Measurements from ENCODE around the gene TEAD4. TPM values are rescaled to one million over a fixed set of nuclear protein-coding genes. Genes with fewer than 3 reads are reported as not detected.
"Not testable (repeated sequence)": the region's sequence is repeated elsewhere in the genome, so short reads cannot be mapped to it uniquely, and the experiment has no call there.

TEAD4 gene
- total and polyA plus RNA-seq, 9 donors: 3.6 to 19.9 (median 6.7) TPM

DNA sequence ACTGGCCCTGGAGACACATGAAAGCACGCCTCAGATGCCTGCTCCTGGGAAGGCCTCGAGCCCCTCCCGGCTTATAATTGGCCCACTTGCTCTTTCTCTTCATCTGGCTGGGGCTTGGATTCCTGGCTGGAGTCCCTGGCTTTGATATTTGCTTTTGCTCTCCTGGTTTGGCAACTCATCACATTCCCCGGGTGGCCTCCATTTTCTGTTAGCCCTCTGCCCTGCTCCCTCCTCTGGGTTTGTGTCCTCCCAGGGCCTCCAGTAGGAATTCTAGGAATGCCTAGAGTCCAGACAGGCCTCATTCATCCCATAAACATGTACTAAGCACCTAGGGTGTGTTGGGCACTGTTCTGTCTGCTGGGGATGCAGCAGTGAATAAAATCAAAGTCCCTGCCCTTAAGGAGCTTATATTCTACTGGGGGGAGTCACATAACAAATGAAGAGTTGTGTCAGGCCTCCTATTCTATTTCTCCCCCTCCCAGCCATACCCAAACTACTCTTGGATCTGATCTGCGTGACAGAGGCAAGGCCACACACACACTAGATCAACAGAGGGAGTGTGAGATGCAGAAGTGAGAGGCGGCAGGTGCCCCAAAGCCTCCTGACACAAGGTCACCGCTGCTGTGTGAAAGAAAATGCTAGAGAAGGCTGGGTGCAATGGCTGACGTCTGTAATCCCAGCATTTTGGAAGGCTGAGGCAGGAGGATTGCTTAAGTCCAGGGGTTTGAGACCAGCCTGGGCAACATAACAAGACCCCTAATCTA, 96.7 kb downstream of the TEAD4 start:
- DNase-seq: peak in 2 of 5 donors; percentile 60 to 66
- no peaks in the 10 kb centered on the region for H3K36me3 ChIP-seq
- intact Hi-C loops (cut with DNase I): no loop called here
- peak overlapping the region in 1 of 2 donors; percentile 27 for H3K27ac ChIP-seq
- TF ChIP-seq CTCF (IDR thresholded peaks at IDR 0.05) (no peak), EP300 (IDR thresholded peaks at IDR 0.05) (no peak), POLR2A (IDR thresholded peaks at IDR 0.05) (no peak)
- no peaks in the 10 kb centered on the region for H3K9me3 ChIP-seq
- peaks cover 6% of the 10 kb centered on the region for H3K4me1 ChIP-seq (ENCODE audit: insufficient read depth)
- H3K4me3 ChIP-seq: no peak overlapping the region
- H3K27me3 ChIP-seq: no peaks in the 10 kb centered on the region
- WGBS, 3 donors: 54 to 61% (median 59%) methylated on average over 8 of the region's 8 CpGs

DNA sequence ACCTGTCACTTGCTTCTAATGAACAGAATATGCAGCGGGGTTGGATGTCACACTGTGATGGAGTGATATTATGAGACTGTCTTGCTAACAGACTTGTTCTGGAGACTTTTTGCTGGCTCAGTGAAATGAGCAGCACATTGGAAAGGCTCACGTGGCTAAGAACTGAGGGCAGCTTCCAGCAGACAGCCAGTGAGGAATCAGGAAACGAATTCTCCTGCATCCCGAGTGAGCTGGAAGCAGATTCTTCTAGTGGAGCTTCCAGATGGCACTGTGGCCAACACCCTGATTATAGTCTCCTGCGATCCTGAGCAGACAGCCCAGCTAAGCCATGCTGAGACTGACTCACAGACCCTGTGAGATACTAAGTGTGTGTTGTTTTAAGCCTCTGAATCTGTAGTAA, 101.9 kb downstream of the TEAD4 start:
- intact Hi-C loops (cut with DNase I): no loop called here
- H3K27me3 ChIP-seq: no peaks in the 10 kb centered on the region
- no peaks in the 10 kb centered on the region for H3K9me3 ChIP-seq
- H3K4me1 ChIP-seq (ENCODE audit: insufficient read depth): no peaks in the 10 kb centered on the region
- H3K36me3 ChIP-seq: no peaks in the 10 kb centered on the region
- WGBS, 3 donors: 30 to 38% (median 31%) methylated on average over 5 of the region's 5 CpGs
- TF ChIP-seq CTCF (IDR thresholded peaks at IDR 0.05) (no peak), EP300 (IDR thresholded peaks at IDR 0.05) (no peak), POLR2A (IDR thresholded peaks at IDR 0.05) (no peak)
- H3K27ac ChIP-seq: no peak overlapping the region
- DNase-seq: no peak
- no peak overlapping the region for H3K4me3 ChIP-seq

GRCh38 chr12:3061501-3062215, 102.5 kb downstream of the TEAD4 start:
- 75 to 83% (median 79%) methylated on average over 3 of the region's 3 CpGs for WGBS, 3 donors
- H3K4me1 ChIP-seq (ENCODE audit: insufficient read depth): no peaks in the 10 kb centered on the region
- intact Hi-C loops (cut with DNase I): no loop called here

GRCh38 chr12:3065300-3065699, 106.1 kb downstream of the TEAD4 start:
- no peak for TF ChIP-seq EP300 (IDR thresholded peaks at IDR 0.05)
- TF ChIP-seq POLR2A (IDR thresholded peaks at IDR 0.05): no peak
- no peak for TF ChIP-seq CTCF (IDR thresholded peaks at IDR 0.05)
- H3K4me1 ChIP-seq (ENCODE audit: insufficient read depth): peaks cover 8% of the 10 kb centered on the region
- intact Hi-C loops (cut with DNase I): no loop called here
- 83 to 91% (median 91%) methylated on average over 2 of the region's 2 CpGs for WGBS, 3 donors
- no peaks in the 10 kb centered on the region for H3K27me3 ChIP-seq
- no peaks in the 10 kb centered on the region for H3K9me3 ChIP-seq
- H3K27ac ChIP-seq: no peak overlapping the region
- no peak for DNase-seq
- no peak overlapping the region for H3K4me3 ChIP-seq
- H3K36me3 ChIP-seq: no peaks in the 10 kb centered on the region

More at GRCh38 chr12:3061501-3062215, 102.5 kb downstream of the TEAD4 start:
- Histone ChIP-seq H3K36me3 (no peaks in the 10 kb centered on the region), H3K27ac (no peak overlapping the region), H3K27me3 (no peaks in the 10 kb centered on the region), H3K4me3 (no peak overlapping the region), H3K9me3 (no peaks in the 10 kb centered on the region)
- no peak for TF ChIP-seq POLR2A (IDR thresholded peaks at IDR 0.05)
- no peak for TF ChIP-seq EP300 (IDR thresholded peaks at IDR 0.05)
- no peak for TF ChIP-seq CTCF (IDR thresholded peaks at IDR 0.05)
- no peak for DNase-seq

- H3K36me3 ChIP-seq; H3K27ac ChIP-seq; H3K4me3 ChIP-seq; H3K27me3 ChIP-seq; H3K9me3 ChIP-seq; H3K4me1 ChIP-seq (ENCODE audit: insufficient read depth); intact Hi-C loops (cut with DNase I); DNase-seq: not testable (repeated sequence)
- WGBS, 3 donors: 93 to 97% (median 96%) methylated on average over 3 of the region's 3 CpGs
Observed at GRCh38 chr12:3065846-3066245, 106.6 kb downstream of the TEAD4 start.
